ENCODE results near the gene FLNC. TPM values are rescaled to one million over a fixed set of nuclear protein-coding genes. Genes with fewer than 3 reads are reported as not detected.

FLNC gene
- total RNA-seq, 1 donor from 2014 or later: 131 TPM

DNA sequence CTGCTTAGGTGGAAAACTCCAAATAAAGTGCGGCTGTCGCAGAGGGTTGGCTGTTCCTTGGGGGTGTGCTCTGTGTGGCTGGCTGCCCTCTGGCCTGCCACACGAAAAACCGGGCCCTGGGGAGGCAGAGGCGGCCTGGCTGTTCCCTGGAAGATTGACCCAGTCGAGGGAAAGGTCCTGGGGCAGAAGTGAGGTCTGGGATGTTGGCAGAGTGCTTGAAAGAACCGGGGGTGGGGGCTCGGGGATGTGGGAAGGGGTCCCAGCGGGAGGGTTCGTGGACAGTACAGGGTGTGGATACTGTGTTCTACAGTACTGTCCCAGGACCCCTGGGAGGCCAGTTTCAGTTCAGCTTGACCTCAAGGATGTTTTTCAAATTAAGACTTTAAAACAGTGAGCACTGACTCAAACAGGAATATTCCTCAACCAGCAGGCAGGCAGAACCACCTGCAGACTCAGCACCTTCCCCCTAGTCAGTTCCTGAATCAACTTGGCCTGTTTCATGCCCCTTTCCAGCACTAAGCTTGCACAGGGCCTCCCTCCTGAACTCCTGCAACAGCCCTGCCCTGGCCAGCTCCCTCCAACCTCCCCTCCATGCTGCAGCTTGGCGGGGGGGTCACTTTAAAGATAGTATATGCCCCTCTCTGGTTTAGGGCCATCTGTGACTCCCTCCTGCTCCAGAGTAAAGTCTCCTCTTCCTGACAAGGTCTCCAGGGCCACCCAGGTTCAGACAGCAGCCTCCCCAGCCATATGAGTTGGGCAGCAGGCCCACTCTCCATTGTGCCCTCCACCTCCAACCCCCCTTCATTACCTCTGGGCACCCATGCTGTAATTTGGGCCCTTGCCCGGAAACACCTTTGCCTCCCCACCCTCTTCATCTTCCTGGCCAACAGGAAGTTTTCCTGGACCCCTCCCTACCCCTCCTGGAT, 29.3 kb downstream of the FLNC start:
- DNase-seq (ENCODE audit: extremely low read depth, low read depth, low spot score): no peak

- DNase-seq (ENCODE audit: extremely low read depth, low read depth, low spot score): no peak
Measured at GRCh38 chr7:128860158-128861073, 30.2 kb downstream of the FLNC start.

DNA sequence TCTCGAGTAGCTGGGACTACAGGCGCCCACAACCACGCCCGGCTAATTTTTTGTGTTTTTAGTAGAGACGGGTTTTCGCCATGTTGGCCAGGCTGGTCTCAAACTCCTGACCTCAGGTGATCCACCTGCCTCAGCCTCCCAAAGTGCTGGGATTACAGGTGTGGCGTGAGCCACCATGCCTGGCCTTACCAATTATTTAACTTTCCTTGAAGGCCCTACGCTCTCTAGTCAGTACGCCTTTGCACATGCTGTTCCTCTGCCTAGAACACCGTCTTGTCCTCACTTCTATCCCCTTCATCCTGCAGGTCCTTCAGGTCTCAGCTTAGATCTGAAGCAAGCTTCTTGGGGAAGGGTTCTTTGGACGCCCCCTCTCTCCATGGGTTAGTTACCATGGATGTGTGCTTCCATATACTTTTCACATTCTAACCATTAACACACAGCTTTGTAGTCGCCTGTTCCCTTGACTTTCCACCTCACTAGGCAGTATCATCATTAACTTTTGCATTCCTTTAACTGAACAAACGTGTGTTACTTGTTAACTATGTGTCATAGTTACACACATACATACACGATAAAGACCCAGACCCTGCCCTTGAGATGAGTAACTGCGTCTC, 31.9 kb downstream of the FLNC start:
- DNase-seq (ENCODE audit: extremely low read depth, low read depth, low spot score): no peak

- peak; percentile 82 for DNase-seq (ENCODE audit: extremely low read depth, low read depth, low spot score)
Measured at GRCh38 chr7:128862571-128863432, 32.6 kb downstream of the FLNC start, which contains the start of gene ATP6V1F. TSS of gene ATP6V1F (plus strand) at chr7:128862856. CDS start at chr7:128862905, 49 bp downstream.

- DNase-seq (ENCODE audit: extremely low read depth, low read depth, low spot score): peak; percentile 37
Measured at GRCh38 chr7:128863433-128863989, 33.3 kb downstream of the FLNC start.

DNA sequence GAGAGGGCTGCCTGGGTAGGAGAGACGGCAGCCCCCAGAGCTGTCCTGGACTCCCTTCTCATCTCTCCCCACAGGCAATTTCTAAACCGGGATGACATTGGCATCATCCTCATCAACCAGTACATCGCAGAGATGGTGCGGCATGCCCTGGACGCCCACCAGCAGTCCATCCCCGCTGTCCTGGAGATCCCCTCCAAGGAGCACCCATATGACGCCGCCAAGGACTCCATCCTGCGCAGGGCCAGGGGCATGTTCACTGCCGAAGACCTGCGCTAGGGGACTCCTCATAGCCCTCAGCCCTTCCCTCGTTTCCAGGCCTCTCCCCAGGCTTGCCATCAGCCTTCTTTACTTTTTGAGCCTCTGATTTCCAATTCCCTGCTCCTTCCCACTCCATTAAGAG, 35.1 kb downstream of the FLNC start:
- DNase-seq (ENCODE audit: extremely low read depth, low read depth, low spot score): no peak

DNA sequence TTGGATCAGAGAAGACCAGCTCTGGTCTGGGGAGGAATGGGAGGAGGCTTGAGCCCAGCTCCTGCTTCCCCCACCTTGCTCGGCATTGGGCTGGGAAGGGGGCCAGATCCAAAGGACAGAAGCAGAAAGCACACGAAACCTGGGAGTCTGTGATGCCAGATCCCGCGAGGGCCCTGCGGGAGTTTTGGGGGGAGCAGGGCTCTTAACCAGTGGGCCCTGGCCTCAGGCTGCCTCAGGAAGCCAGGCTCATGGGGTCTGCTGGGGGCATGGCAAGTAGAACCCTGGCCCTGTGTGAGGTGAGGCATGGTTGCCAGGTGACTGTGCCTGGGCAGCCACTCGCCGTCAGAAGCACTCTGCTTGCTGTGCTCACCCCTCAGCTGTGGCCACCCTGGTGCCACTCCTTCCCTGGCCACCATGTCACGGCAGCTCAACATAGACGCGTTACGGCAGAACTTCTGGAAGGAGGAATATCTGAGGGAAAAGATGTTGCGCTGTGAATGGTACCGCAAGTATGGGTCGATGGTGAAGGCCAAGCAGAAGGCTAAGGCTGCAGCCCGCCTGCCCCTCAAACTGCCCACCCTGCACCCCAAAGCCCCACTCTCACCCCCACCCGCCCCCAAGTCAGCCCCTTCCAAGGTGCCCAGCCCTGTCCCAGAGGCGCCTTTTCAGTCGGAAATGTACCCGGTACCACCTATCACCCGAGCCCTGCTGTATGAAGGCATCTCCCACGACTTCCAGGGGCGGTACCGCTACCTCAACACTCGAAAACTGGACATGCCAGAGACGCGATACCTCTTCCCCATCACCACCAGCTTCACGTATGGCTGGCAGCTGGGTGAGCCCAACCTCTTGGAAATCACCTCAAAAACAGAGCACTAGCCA, 36.0 kb downstream of the FLNC start:
- DNase-seq (ENCODE audit: extremely low read depth, low read depth, low spot score): no peak

- no peak for DNase-seq (ENCODE audit: extremely low read depth, low read depth, low spot score)
Measured at GRCh38 chr7:128867241-128867640, 37.0 kb downstream of the FLNC start.

DNA sequence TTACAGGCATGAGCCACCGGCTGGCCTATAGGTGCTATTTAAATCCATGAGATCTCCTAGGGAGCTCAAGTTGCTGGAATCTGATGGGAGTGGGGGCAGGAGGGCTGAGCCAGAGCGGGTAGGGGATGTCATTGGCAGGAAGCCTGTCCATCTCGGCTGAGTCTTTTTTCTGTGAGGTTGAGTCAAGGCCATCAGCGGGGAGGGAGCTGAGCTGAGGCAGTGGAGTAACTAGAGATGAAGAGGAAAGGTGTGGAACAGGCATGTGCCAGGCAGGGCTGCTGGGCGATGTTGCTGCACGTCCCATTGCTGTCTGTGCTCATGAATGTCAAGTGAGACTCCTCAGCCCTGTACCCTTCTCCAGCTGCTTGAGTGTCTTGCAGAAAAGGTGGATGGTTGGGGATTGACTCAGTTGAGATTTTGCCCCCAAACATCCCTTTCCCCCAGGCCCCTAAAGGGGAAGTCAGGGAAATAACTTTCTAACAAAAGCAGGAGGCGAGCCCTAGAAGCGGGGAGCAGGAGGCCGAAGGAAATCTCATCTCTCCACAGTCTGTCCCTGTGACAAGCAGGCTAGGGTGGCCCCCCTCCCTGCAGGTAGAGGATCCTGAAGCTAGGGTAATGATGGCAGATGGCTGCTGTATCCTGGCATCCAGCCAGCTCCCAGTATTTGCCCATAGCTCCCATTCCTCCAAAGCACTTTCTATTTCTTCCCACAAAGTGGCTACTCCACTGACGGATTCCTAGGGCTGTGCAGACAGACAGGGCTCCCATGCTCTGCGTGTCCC, 37.8 kb downstream of the FLNC start:
- no peak for DNase-seq (ENCODE audit: extremely low read depth, low read depth, low spot score)

DNA sequence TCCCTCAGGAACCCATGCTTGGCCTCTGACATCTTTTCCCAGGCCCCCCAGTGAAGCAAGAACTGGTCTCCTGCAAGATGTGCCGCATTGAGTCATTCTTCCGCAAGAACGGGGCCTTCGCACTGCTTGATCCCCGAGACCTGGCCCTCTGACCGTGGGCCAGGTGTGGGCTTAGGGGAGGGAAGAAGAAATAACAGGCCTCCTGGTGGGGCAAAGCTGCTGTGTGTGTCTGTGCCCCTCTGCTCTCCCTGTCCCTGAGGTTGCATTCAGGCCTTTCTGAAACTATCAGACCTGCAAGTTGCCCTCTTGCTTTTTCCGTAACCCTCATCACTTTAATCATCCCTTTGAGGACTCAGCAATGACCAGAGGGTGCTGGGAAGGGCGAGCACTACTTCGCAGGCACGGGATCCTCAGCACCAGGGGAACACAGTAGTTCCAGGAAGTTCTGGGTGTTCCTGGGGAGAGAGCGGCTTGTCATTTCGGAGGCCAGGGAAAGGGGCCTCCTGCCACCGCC, 38.5 kb downstream of the FLNC start:
- no peak for DNase-seq (ENCODE audit: extremely low read depth, low read depth, low spot score)

DNA sequence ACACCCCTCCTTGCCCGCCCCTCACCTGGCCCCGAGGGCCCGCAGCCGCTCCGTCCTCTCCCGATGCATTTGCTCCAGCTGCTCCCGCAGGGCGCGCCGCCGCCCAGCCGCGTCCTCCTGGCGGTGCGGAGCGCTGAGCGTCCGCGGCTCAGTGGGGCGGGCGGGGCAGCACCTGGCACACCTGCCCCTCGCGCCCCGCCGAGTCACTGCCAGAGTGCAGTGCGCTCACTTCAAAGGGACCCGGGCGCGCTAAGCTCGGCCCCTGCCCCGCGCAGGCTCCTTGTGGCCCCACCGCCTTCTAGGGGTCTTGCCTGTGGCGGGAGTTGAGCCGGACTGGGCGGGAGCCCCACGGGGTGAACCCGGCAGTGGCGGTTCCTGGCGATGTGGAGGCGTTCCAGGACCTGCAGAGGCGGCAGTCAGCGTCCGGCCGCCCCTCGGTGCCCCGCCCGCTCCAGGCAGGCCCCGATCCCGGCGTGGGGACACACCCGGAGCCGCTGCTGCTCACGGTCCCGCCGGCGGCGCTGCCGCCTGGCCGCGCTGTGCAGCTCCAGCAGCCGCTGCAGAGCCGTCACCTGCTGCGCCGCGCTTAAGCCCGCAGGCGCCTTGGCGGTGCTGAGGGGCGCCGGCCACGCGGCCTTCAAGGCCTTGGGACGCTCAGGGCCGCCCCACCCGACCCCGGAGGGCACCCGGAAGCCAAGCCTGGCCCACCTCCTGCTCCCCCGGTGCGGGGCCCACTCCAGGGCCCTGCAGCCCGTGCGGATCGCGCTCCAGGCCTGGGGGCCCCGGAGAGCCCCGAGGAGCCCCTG, 39.1 kb downstream of the FLNC start:
- DNase-seq (ENCODE audit: extremely low read depth, low read depth, low spot score): no peak

DNA sequence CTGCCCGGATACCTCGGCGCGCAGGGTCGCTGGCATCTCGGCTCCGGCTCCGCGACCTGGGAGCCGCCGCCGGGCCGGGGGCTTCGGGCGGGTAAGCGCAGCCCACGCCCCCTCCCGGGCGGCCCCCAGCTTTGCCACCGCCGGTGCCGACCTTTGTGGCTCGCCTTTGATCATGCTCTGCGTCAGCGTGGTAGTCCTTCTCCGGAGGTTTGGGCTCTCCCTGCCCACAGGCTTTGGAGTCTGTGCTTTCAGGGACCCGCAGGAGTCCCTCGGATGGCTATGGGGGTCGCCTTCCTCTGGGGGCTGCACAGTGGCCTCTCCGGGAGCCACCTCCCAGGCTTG, 39.7 kb downstream of the FLNC start:
- no peak for DNase-seq (ENCODE audit: extremely low read depth, low read depth, low spot score)

DNA sequence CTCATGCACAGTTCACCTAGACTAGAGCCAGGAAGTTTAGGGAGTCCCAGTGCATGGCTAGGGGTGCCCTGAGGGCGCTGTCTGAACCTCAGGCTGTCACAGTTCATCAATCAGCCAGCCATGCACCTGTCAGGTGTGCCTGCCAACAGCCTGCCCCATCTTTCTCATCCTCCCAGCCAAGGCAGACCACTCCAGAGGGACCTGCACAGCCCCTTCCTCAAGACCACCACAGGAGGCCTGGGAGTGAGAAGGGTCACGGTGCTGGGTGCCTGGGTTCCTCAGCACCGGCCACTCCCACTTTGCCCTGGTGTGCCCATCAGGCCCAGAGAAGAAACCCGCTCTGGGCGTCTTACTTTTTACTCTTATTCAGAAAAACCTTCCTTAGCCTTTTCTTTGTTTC, 40.8 kb downstream of the FLNC start:
- no peak for DNase-seq (ENCODE audit: extremely low read depth, low read depth, low spot score)

- no peak for DNase-seq (ENCODE audit: extremely low read depth, low read depth, low spot score)
Measured at GRCh38 chr7:128872394-128872824, 42.2 kb downstream of the FLNC start.

DNA sequence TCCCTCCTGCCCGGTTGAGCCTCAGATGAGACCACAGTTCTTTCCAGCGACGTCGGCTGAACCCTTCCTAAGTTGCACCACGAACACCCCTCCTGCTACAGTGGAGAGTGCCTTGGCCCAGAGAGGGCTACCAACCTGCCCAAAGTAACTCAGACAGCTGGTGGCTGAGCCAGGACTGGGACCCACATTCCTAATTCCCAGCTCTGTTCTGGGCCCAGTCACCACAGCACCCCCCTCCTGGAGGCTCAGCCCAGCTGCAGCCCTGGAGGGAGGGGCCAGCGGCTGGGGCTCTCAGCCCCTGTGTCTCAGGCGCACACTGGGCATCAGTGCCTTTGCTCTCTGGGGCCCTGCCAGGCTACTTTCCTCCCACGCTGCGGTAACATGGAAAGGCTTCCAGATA, 43.0 kb downstream of the FLNC start:
- no peak for DNase-seq (ENCODE audit: extremely low read depth, low read depth, low spot score)

GRCh38 chr7:128874140-128875031, 44.2 kb downstream of the FLNC start:
- no peak for DNase-seq (ENCODE audit: extremely low read depth, low read depth, low spot score)
